IMR-90 (cell line): ENCODE results near the gene PTPRN2. TPM values are rescaled to one million over a fixed set of nuclear protein-coding genes. Genes with fewer than 3 reads are reported as not detected.

Source experiments
- ATAC-seq: fragments of 200-7000 bp; cut with Tn5 transposase; 2 replicates; pipeline ENCODE4 v1.9.1; 2020; ENCODE audit warnings: low read depth, mild to moderate bottlenecking, moderate library complexity
- BruUV-seq: library from RNA; stranded (reverse); fragments of 400-500 nt; replicated peaks from 2 replicates; lab custom pipeline; 2021; lab: Mats Ljungman, UMichigan
- CTCF ChIA-PET: fragments of 300-600 bp; formaldehyde crosslinking; extraction: SDS; loops from one replicate; lab custom pipeline; 2021; ENCODE audit warnings: antibody characterized with exemption; lab: Yijun Ruan, JAX
- POLR2A ChIA-PET: fragments of 300-600 bp; sonication (Branson Sonifier 250); formaldehyde crosslinking; loops from one replicate; lab custom pipeline; 2022; ENCODE audit warnings: antibody characterized with exemption; ENCODE audit not compliant: unreplicated experiment; lab: Charles Lee
- DNase-seq: peaks from one replicate; pipeline ENCODE4 v3.0.0; 2013
- H2AFZ ChIP-seq: replicated peaks from 2 replicates; pipeline ENCODE3; 2013; ENCODE audit warnings: low read length, mild to moderate bottlenecking; ENCODE audit not compliant: poor library complexity
- H2AK5ac ChIP-seq: 2 replicates; pipeline ENCODE4 v1.6.1; 2013; ENCODE audit warnings: low read depth, low read length, inconsistent platforms
- H2AK9ac ChIP-seq: replicated peaks from 2 replicates; pipeline ENCODE3; 2013; ENCODE audit warnings: mild to moderate bottlenecking, low read depth, low read length, moderate library complexity; ENCODE audit not compliant: poor library complexity
- H2BK120ac ChIP-seq: 2 replicates; pipeline ENCODE4 v1.6.1; 2013; ENCODE audit warnings: low read depth, low read length, inconsistent platforms
- H2BK15ac ChIP-seq: 3 replicates; pipeline ENCODE4 v1.6.1; 2013; ENCODE audit warnings: low read depth, low read length, inconsistent platforms
- H2BK20ac ChIP-seq: 2 replicates; pipeline ENCODE4 v1.6.1; 2013; ENCODE audit warnings: low read depth, mild to moderate bottlenecking, inconsistent platforms, low read length, moderate library complexity
- H2BK5ac ChIP-seq: 2 replicates; pipeline ENCODE4 v1.6.1; 2013; ENCODE audit warnings: mild to moderate bottlenecking, low read depth, low read length, inconsistent platforms; ENCODE audit not compliant: poor library complexity, severe bottlenecking
- H3K14ac ChIP-seq: replicated peaks from 2 replicates; pipeline ENCODE4 v1.6.1; 2013; ENCODE audit warnings: low read depth, low read length, inconsistent platforms
- H3K18ac ChIP-seq: 2 replicates; pipeline ENCODE4 v1.6.1; 2013; ENCODE audit warnings: low read depth, low read length, control low read depth
- H3K23ac ChIP-seq: 2 replicates; pipeline ENCODE4 v1.6.1; 2013; ENCODE audit warnings: low read depth, low read length, inconsistent platforms
- H3K27ac ChIP-seq: 2 replicates; pipeline ENCODE4 v1.5.1; 2013; ENCODE audit warnings: mild to moderate bottlenecking, control low read depth, low read length; ENCODE audit not compliant: insufficient read depth
- H3K27me3 ChIP-seq: 2 replicates; pipeline ENCODE4 v1.6.1; 2013; ENCODE audit warnings: low read length; ENCODE audit not compliant: control insufficient read depth, insufficient read depth
- H3K36me3 ChIP-seq: 2 replicates; pipeline ENCODE4 v1.6.1; 2013; ENCODE audit warnings: low read length, mixed read lengths; ENCODE audit not compliant: control insufficient read depth, insufficient read depth
- H3K4ac ChIP-seq: 2 replicates; pipeline ENCODE4 v1.6.1; 2013; ENCODE audit warnings: low read depth, low read length, inconsistent platforms
- H3K4me1 ChIP-seq: 2 replicates; pipeline ENCODE4 v1.6.1; 2013; ENCODE audit warnings: low read length, mixed read lengths; ENCODE audit not compliant: control insufficient read depth, insufficient read depth
- H3K4me2 ChIP-seq: 2 replicates; pipeline ENCODE4 v1.6.1; 2013; ENCODE audit warnings: low read depth, mild to moderate bottlenecking, control low read depth, low read length, moderate library complexity
- H3K4me3 ChIP-seq: 2 replicates; pipeline ENCODE4 v1.5.1; 2013; ENCODE audit warnings: low read depth, mild to moderate bottlenecking, control low read depth, low read length, moderate library complexity; ENCODE audit not compliant: insufficient read depth
- H3K56ac ChIP-seq: 2 replicates; pipeline ENCODE4 v1.6.1; 2013; ENCODE audit warnings: low read length, inconsistent platforms; ENCODE audit not compliant: insufficient read depth; ENCODE audit errors: extremely low read depth
- H3K79me1 ChIP-seq, 2 experiments: 2 replicates each; pipeline ENCODE4 v1.6.1; 2013; ENCODE audit warnings: low read length in 2 of 2, inconsistent platforms in 1 of 2, low read depth in 1 of 2
- H3K9ac ChIP-seq: 2 replicates; pipeline ENCODE4 v1.6.1; 2013; ENCODE audit warnings: low read depth, low read length, control low read depth
- H3K9me1 ChIP-seq: 2 replicates; pipeline ENCODE4 v1.6.1; 2013; ENCODE audit warnings: low read length, inconsistent platforms; ENCODE audit not compliant: insufficient read depth
- H3K9me3 ChIP-seq: 2 replicates; pipeline ENCODE4 v1.6.1; 2013; ENCODE audit warnings: low read length; ENCODE audit not compliant: control insufficient read depth, insufficient read depth
- H4K20me1 ChIP-seq: 2 replicates; pipeline ENCODE4 v1.6.1; 2013; ENCODE audit warnings: low read length, inconsistent platforms; ENCODE audit not compliant: insufficient read depth
- H4K5ac ChIP-seq: 2 replicates; pipeline ENCODE4 v1.6.1; 2013; ENCODE audit warnings: mild to moderate bottlenecking, low read depth, low read length, control low read depth
- H4K8ac ChIP-seq, 2 experiments: 2 replicates each; pipeline ENCODE4 v1.6.1; 2013; ENCODE audit warnings: low read depth in 2 of 2, low read length in 2 of 2, control low read depth in 1 of 2, inconsistent platforms in 1 of 2
- H4K91ac ChIP-seq: 2 replicates; pipeline ENCODE4 v1.6.1; 2013; ENCODE audit warnings: low read depth, low read length, inconsistent platforms; ENCODE audit not compliant: insufficient read depth
- BHLHE40 ChIP-seq: fragments of 150-350 bp; IDR thresholded peaks from 2 replicates; pipeline ENCODE4 v1.6.1; 2016; ENCODE audit warnings: mild to moderate bottlenecking, low read depth, low read length
- CEBPB ChIP-seq: IDR thresholded peaks from 2 replicates; pipeline ENCODE4 v1.6.1; 2012; ENCODE audit warnings: low read depth, low read length, improper control_type of control experiment
- CHD1 ChIP-seq: IDR thresholded peaks from 2 replicates; pipeline ENCODE4 v1.6.1; 2012; ENCODE audit warnings: low read depth, low read length, improper control_type of control experiment
- FOS ChIP-seq: fragments of 150-350 bp; IDR thresholded peaks from 2 replicates; pipeline ENCODE4 v1.6.1; 2016; ENCODE audit warnings: low read depth, low read length
- MAFK ChIP-seq: IDR thresholded peaks from 2 replicates; pipeline ENCODE4 v1.6.1; 2012; ENCODE audit warnings: low read depth, low read length, improper control_type of control experiment
- MAZ ChIP-seq: IDR thresholded peaks from 2 replicates; pipeline ENCODE4 v1.6.1; 2012; ENCODE audit warnings: low read depth, mild to moderate bottlenecking, low read length, improper control_type of control experiment, moderate library complexity, borderline replicate concordance
- MXI1 ChIP-seq: IDR thresholded peaks from 2 replicates; pipeline ENCODE4 v1.6.1; 2012; ENCODE audit warnings: low read depth, mild to moderate bottlenecking, low read length, moderate library complexity, borderline replicate concordance
- NFE2L2 ChIP-seq: fragments of 150-350 bp; IDR thresholded peaks from 2 replicates; pipeline ENCODE4 v1.6.1; 2016; ENCODE audit warnings: low read depth, mild to moderate bottlenecking, low read length
- POLR2A ChIP-seq: IDR thresholded peaks from 2 replicates; pipeline ENCODE4 v1.6.1; 2012; ENCODE audit warnings: mild to moderate bottlenecking, low read depth, low read length
- RAD21 ChIP-seq: IDR thresholded peaks from 2 replicates; pipeline ENCODE4 v1.6.1; 2012; ENCODE audit warnings: low read length, improper control_type of control experiment
- RCOR1 ChIP-seq: IDR thresholded peaks from 2 replicates; pipeline ENCODE4 v1.6.1; 2012; ENCODE audit warnings: mild to moderate bottlenecking, low read length, improper control_type of control experiment; ENCODE audit not compliant: insufficient replicate concordance
- RFX5 ChIP-seq: IDR thresholded peaks from 2 replicates; pipeline ENCODE4 v1.8.0; 2012; ENCODE audit warnings: low read depth, mild to moderate bottlenecking, low read length, moderate library complexity
- SMC3 ChIP-seq: fragments of 150-350 bp; IDR thresholded peaks from 2 replicates; pipeline ENCODE4 v1.6.1; 2016; ENCODE audit warnings: low read depth, mild to moderate bottlenecking, antibody characterized with exemption, low read length, moderate library complexity
- WGBS, 2 experiments: methylation state at CpG; one replicate each; pipeline versions ENCODE4 v1.1.5 to v1.1.7; 2013; ENCODE audit warnings: missing lambda C conversion rate in 2 of 2; ENCODE audit not compliant: insufficient read length in 1 of 2; ENCODE audit errors: extremely low coverage in 2 of 2; 5-methylcytosine and 5-hydroxymethylcytosine counted together
- dilution Hi-C: fragments of 300-500 bp; cut with HindIII; formaldehyde crosslinking; loops from one replicate; pipeline ENCODE4 v1.14.3; 2018; ENCODE audit warnings: low sequenced_read_pairs; ENCODE audit not compliant: unreplicated experiment
- in situ Hi-C: fragments of 300-500 bp; cut with MboI; formaldehyde crosslinking; loops from 3 replicates; pipeline ENCODE4 v1.14.3; 2019; ENCODE audit warnings: low sequenced_read_pairs, inconsistent platforms, mixed read lengths
- intact Hi-C: fragments of 100-400 bp; cut with micrococcal nuclease; formaldehyde crosslinking; loops from 2 replicates; pipeline ENCODE4 v1.10.0; 2022
- polyA plus RNA-seq, 3 experiments: library from polyadenylated mRNA; depleted of rRNA; stranded (reverse); fragments of >200 nt; gene quantifications; 2 replicates each; pipeline ENCODE4 v1.2.3, GENCODE V29; 2012; ENCODE audit warnings: low replicate concordance in 1 of 3
- total RNA-seq: library from RNA; depleted of rRNA; stranded (reverse); fragments of >200 nt; gene quantifications from 2 replicates; pipeline ENCODE4 v1.2.3, GENCODE V29; 2012
- TF ChIP-seq, protein P1 (sequence below): conservative IDR thresholded peaks from 2 replicates; pipeline ENCODE4 v1.5.1; 2012; ENCODE audit warnings: mild to moderate bottlenecking, low read depth, low read length, improper control_type of control experiment
- TF ChIP-seq, protein P2 (sequence below): fragments of 150-350 bp; IDR thresholded peaks from 2 replicates; pipeline ENCODE4 v1.6.1; 2016; ENCODE audit warnings: low read depth, mild to moderate bottlenecking, low read length, moderate library complexity, borderline replicate concordance
- TF ChIP-seq, protein P3 (sequence below): fragments of 150-350 bp; IDR thresholded peaks from 2 replicates; pipeline ENCODE4 v1.6.1; 2017; ENCODE audit warnings: mild to moderate bottlenecking, antibody characterized with exemption, low read length, low read depth

PTPRN2 gene
- total and polyA plus RNA-seq, 2 of the 4 experiments (the other 2 are of a cell fraction), result 0.03 TPM; not detected in 1

GRCh38 chr7:157684157-157684908, 903.3 kb downstream of the PTPRN2 start:
- H2BK15ac ChIP-seq, result no peak overlapping the region
- no peak overlapping the region for H2BK5ac ChIP-seq
- peaks cover 26% of the 10 kb centered on the region for H3K27me3 ChIP-seq
- no peak overlapping the region for H3K23ac ChIP-seq
- H3K9me3 ChIP-seq, result no peaks in the 10 kb centered on the region
- no peak overlapping the region for H2AK5ac ChIP-seq
- no peak overlapping the region for H2BK120ac ChIP-seq
- BruUV-seq, result no TSS peak
- no peak overlapping the region for H4K8ac ChIP-seq
- no peak overlapping the region for H4K5ac ChIP-seq
- dilution Hi-C loops (no loop called here), intact Hi-C loops (no loop called here), in situ Hi-C loops (no loop called here)
- no peak overlapping the region for H3K14ac ChIP-seq
- DNase-seq (no peak), ATAC-seq (no peak)
- ChIA-PET POLR2A (no interaction called here), CTCF (no interaction called here)
- TF ChIP-seq FOS, result no peak
- no peak for TF ChIP-seq NFE2L2
- TF ChIP-seq, protein P1, sequence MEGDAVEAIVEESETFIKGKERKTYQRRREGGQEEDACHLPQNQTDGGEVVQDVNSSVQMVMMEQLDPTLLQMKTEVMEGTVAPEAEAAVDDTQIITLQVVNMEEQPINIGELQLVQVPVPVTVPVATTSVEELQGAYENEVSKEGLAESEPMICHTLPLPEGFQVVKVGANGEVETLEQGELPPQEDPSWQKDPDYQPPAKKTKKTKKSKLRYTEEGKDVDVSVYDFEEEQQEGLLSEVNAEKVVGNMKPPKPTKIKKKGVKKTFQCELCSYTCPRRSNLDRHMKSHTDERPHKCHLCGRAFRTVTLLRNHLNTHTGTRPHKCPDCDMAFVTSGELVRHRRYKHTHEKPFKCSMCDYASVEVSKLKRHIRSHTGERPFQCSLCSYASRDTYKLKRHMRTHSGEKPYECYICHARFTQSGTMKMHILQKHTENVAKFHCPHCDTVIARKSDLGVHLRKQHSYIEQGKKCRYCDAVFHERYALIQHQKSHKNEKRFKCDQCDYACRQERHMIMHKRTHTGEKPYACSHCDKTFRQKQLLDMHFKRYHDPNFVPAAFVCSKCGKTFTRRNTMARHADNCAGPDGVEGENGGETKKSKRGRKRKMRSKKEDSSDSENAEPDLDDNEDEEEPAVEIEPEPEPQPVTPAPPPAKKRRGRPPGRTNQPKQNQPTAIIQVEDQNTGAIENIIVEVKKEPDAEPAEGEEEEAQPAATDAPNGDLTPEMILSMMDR, result no peak
- no peak for TF ChIP-seq SMC3
- TF ChIP-seq MXI1, result no peak
- TF ChIP-seq, protein P2, sequence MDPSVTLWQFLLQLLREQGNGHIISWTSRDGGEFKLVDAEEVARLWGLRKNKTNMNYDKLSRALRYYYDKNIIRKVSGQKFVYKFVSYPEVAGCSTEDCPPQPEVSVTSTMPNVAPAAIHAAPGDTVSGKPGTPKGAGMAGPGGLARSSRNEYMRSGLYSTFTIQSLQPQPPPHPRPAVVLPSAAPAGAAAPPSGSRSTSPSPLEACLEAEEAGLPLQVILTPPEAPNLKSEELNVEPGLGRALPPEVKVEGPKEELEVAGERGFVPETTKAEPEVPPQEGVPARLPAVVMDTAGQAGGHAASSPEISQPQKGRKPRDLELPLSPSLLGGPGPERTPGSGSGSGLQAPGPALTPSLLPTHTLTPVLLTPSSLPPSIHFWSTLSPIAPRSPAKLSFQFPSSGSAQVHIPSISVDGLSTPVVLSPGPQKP, result no peak
- no peak for TF ChIP-seq MAFK
- no peak for TF ChIP-seq RAD21
- no peak for TF ChIP-seq RFX5
- no peak for TF ChIP-seq MAZ
- TF ChIP-seq, protein P3, sequence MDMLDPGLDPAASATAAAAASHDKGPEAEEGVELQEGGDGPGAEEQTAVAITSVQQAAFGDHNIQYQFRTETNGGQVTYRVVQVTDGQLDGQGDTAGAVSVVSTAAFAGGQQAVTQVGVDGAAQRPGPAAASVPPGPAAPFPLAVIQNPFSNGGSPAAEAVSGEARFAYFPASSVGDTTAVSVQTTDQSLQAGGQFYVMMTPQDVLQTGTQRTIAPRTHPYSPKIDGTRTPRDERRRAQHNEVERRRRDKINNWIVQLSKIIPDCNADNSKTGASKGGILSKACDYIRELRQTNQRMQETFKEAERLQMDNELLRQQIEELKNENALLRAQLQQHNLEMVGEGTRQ, result no peak
- no peak for TF ChIP-seq POLR2A
- no peak for TF ChIP-seq CHD1
- TF ChIP-seq RCOR1, result no peak
- no peak for TF ChIP-seq BHLHE40
- TF ChIP-seq CEBPB, result no peak
- no peaks in the 10 kb centered on the region for H3K9me1 ChIP-seq
- H3K27ac ChIP-seq, result no peak overlapping the region
- H3K36me3 ChIP-seq, result no peaks in the 10 kb centered on the region
- H4K20me1 ChIP-seq, result no peaks in the 10 kb centered on the region
- H3K4me3 ChIP-seq, result no peak overlapping the region
- H2AK9ac ChIP-seq, result no peak overlapping the region
- no peak overlapping the region for H3K18ac ChIP-seq
- H3K4ac ChIP-seq, result no peak overlapping the region
- no peak overlapping the region for H2AFZ ChIP-seq
- no peaks in the 10 kb centered on the region for H3K4me1 ChIP-seq
- no peaks in the 10 kb centered on the region for H3K79me1 ChIP-seq
- no peak overlapping the region for H3K4me2 ChIP-seq
- no peak overlapping the region for H3K56ac ChIP-seq
- H2BK20ac ChIP-seq, result no peak overlapping the region
- no peak overlapping the region for H3K9ac ChIP-seq
- no peak overlapping the region for H4K91ac ChIP-seq
- WGBS, 2 experiments, result 4% methylated on average over 13 of the region's 74 CpGs; no CpG with 5 or more reads in 1 of the 2 experiments
